Large intestine (tissue), 3 donors: ENCODE data around the gene ABCC8. TPM values are rescaled to one million over a fixed set of nuclear protein-coding genes. Genes with fewer than 3 reads are reported as not detected.

Experiments
- DNase-seq, 2 donors: peaks; one replicate each; pipeline versions ENCODE4 v3.0.0 to v3.0.0-alpha.2; 2013
- H3K27ac ChIP-seq: one replicate; pipeline ENCODE4 v1.5.1; 2013; ENCODE audit warnings: low read length
- H3K27me3 ChIP-seq: 2 replicates; pipeline ENCODE4 v1.6.1; 2013; ENCODE audit warnings: low read length; ENCODE audit not compliant: control insufficient read depth, insufficient read depth
- H3K36me3 ChIP-seq: 2 replicates; pipeline ENCODE4 v1.6.1; 2013; ENCODE audit warnings: low read length; ENCODE audit not compliant: control insufficient read depth, insufficient read depth
- H3K4me1 ChIP-seq: one replicate; pipeline ENCODE4 v1.6.1; 2013; ENCODE audit warnings: low read length; ENCODE audit not compliant: control insufficient read depth, insufficient read depth
- H3K4me3 ChIP-seq: one replicate; pipeline ENCODE4 v1.5.1; 2013; ENCODE audit warnings: low read length
- H3K9me3 ChIP-seq: one replicate; pipeline ENCODE4 v1.6.1; 2013; ENCODE audit warnings: mild to moderate bottlenecking, low read depth, low read length, moderate library complexity; ENCODE audit not compliant: control insufficient read depth
- WGBS: methylation state at CpG from one replicate; pipeline ENCODE4 v1.1.5; 2013; ENCODE audit warnings: low lambda C conversion rate; ENCODE audit not compliant: insufficient coverage; 5-methylcytosine and 5-hydroxymethylcytosine counted together
- polyA plus RNA-seq: library from polyadenylated mRNA; unstranded; fragments of 120-200 nt; gene quantifications from one replicate; pipeline ENCODE4 v1.2.1, GENCODE V29; 2013

Gene ABCC8
- polyA plus RNA-seq, 1 donor: 23.5 TPM

- Histone ChIP-seq H3K9me3 (no peaks in the 10 kb centered on the region), H3K27me3 (no peaks in the 10 kb centered on the region), H3K36me3 (no peaks in the 10 kb centered on the region), H3K4me1 (peaks cover 11% of the 10 kb centered on the region), H3K4me3 (no peak overlapping the region), H3K27ac (no peak overlapping the region)
- DNase-seq: no peak
- no CpG with 5 or more reads among the region's 7 CpGs for WGBS
These were observed 68.0 kb downstream of the ABCC8 start for GRCh38 chr11:17408641-17409040.

DNA sequence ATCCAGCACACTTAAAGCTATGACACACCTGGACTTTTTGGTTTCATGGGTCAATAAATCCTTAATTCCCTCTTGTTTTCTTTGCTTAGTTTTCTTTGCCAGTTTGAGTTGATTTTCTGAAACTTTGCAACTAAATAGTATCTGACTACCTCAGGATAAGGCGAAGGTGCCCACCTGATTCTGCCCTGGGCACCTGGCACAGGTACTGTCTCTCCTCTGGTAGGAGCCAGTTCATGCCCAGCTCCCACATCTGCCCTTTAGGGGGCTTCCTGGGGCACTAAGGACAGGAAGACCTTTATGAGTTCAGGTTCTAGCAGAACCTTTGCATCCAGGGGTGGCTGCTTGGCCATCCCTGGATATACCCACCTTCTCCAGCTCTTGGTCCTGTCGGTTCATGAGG is 68.6 kb downstream of the ABCC8 start:
- no peak overlapping the region for H3K4me3 ChIP-seq
- WGBS: no CpG with 5 or more reads among the region's 2 CpGs
- H3K36me3 ChIP-seq: no peaks in the 10 kb centered on the region
- no peaks in the 10 kb centered on the region for H3K27me3 ChIP-seq
- peaks cover 11% of the 10 kb centered on the region for H3K4me1 ChIP-seq
- no peak overlapping the region for H3K27ac ChIP-seq
- no peaks in the 10 kb centered on the region for H3K9me3 ChIP-seq
- no peak for DNase-seq

GRCh38 chr11:17407575-17407974 is 69.1 kb downstream of the ABCC8 start:
- H3K4me3 ChIP-seq: no peak overlapping the region
- H3K4me1 ChIP-seq: peaks cover 11% of the 10 kb centered on the region
- H3K27me3 ChIP-seq: no peaks in the 10 kb centered on the region
- H3K36me3 ChIP-seq: no peaks in the 10 kb centered on the region
- H3K9me3 ChIP-seq: no peaks in the 10 kb centered on the region
- H3K27ac ChIP-seq: no peak overlapping the region
- DNase-seq: no peak
- WGBS: no CpG with 5 or more reads among the region's 2 CpGs

- H3K4me1 ChIP-seq: peaks cover 11% of the 10 kb centered on the region
- H3K27ac ChIP-seq: no peak overlapping the region
- no CpG with 5 or more reads among the region's 13 CpGs for WGBS
- no peak overlapping the region for H3K4me3 ChIP-seq
- no peak for DNase-seq
- H3K27me3 ChIP-seq: no peaks in the 10 kb centered on the region
- H3K36me3 ChIP-seq: no peaks in the 10 kb centered on the region
- H3K9me3 ChIP-seq: no peaks in the 10 kb centered on the region
These were observed 69.9 kb downstream of the ABCC8 start for GRCh38 chr11:17406818-17407149.

GRCh38 chr11:17406082-17406817 is 70.4 kb downstream of the ABCC8 start:
- no peak overlapping the region for H3K4me3 ChIP-seq
- peak overlapping the region; percentile 51 for H3K27ac ChIP-seq
- H3K36me3 ChIP-seq: no peaks in the 10 kb centered on the region
- DNase-seq: no peak
- no peaks in the 10 kb centered on the region for H3K9me3 ChIP-seq
- WGBS: no CpG with 5 or more reads among the region's 8 CpGs
- H3K27me3 ChIP-seq: no peaks in the 10 kb centered on the region
- peaks cover 11% of the 10 kb centered on the region for H3K4me1 ChIP-seq

DNA sequence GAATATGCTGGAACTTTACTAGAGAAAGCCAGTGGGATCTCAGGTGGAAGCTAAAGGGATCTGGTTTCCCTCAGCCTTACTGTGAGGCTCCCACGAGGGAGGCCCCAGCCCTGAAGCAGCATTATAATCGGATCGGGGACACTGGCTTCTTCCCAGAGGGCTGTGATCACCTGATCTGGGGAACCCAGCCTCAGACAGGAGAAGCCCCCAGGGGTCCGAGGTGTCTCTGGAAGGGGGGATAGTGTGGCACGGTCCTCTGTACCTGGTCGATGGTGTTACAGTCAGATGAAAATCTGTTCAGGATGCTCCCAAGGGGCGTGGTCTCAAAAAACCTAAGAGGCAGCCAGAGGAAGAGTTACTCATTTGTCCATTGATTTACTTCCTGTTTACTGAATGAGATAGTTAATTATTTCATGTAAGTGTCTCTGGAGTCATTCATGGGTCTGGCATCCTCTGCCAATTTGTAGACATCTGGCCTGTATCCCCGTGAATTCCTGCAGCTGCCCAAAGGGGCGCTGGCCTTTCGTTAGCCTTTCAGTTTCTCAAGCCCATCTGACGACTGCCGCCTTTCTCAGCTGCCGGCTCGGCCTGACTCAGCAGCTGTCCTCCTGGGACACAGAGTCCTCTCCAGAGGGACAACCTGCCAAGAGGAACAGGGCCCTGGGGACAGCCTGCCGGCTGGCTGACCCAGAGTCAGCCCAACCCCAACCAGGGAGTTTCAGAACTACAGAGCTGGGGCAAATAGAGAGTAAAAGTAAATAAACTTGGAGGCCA is 71.2 kb downstream of the ABCC8 start:
- H3K4me1 ChIP-seq: peaks cover 11% of the 10 kb centered on the region
- no peak overlapping the region for H3K4me3 ChIP-seq
- H3K36me3 ChIP-seq: no peaks in the 10 kb centered on the region
- no peaks in the 10 kb centered on the region for H3K9me3 ChIP-seq
- peak overlapping the region; percentile 51 for H3K27ac ChIP-seq
- peak; percentile 58 to 64 for DNase-seq
- no peaks in the 10 kb centered on the region for H3K27me3 ChIP-seq
- WGBS: no CpG with 5 or more reads among the region's 15 CpGs

DNA sequence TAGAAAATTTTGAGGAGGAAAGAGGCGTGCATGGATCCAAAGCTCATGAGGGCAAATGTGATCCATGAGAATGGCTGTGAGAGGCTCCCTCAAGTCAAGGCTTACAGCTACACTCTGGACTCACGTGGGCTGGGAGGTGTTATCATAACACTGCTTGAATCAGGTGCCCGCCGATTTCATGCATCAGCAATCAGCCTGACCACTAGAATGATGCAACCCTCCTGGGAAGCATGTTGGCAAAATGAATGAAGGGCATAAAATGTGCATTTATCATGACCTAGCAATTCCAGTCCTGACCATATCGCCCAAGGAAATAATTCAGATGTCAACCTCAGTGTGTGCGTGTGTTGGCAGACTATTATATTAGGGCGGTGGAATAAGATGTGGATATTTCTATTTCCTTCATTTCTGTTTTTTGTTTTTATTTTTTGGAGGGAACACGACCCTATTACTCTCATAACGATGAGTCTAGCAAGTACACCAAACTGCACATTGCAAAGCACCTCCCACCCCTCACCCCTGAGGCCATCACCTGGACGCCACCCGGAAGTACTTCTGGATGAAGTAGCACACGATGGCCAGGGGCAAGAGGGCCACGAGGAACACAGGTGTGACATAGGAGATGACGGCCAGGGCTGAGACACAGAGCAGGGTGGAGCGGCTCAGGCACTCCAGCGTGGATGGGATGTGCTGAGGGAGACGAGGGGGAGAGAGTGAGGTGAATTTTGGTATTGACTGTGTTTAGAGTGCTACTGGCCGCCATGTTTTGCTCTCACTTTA is 72.5 kb downstream of the ABCC8 start:
- Histone ChIP-seq H3K9me3 (no peaks in the 10 kb centered on the region), H3K27me3 (no peaks in the 10 kb centered on the region), H3K4me3 (no peak overlapping the region), H3K4me1 (peaks cover 11% of the 10 kb centered on the region), H3K36me3 (no peaks in the 10 kb centered on the region), H3K27ac (no peak overlapping the region)
- peak in 1 of 2 donors; percentile 39 for DNase-seq
- WGBS: no CpG with 5 or more reads among the region's 18 CpGs

DNA sequence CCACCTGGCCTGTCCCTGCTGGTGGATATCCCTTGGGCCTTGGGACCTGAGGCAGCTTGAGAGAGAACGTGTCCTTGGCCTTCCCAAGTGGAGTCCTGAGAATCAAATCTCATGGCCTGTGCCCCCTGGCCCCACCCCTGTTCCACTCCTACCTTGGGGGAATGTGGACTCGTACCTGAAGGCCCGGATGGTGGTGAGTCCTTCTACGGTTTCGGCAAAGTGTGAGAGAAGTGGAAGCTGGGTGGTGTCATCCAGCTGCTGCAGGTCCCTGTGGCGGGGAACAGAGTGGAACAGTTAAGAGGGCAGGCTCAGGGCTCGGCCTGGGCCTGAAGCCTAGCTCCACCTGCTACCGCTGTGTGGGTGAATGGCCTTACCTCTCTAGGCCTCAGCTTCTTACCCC is 74.2 kb downstream of the ABCC8 start:
- Histone ChIP-seq H3K9me3 (no peaks in the 10 kb centered on the region), H3K4me3 (no peak overlapping the region), H3K36me3 (no peaks in the 10 kb centered on the region), H3K27ac (no peak overlapping the region), H3K27me3 (no peaks in the 10 kb centered on the region), H3K4me1 (peaks cover 11% of the 10 kb centered on the region)
- no CpG with 5 or more reads among the region's 8 CpGs for WGBS
- DNase-seq: no peak

DNA sequence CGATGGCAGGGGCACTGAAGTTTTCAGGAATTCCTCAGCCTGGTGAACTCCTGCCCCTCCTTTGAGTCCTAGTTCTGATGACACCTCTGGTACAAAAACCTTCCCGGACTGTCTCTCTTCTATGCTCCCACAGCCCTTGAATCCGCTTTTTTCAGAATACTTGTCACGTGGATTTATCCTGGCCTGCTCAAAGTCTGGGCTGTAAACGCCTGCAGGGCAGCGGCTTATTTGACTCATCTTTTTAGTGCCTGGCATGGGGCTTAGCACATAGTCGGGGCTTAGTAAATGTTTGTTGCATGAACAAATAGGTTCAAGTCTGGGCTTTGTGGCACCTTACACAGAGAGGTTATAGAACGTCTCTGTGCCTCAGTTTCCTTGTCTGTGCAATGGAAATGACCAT is 74.8 kb downstream of the ABCC8 start:
- Histone ChIP-seq H3K36me3 (no peaks in the 10 kb centered on the region), H3K4me3 (no peak overlapping the region), H3K27me3 (no peaks in the 10 kb centered on the region), H3K4me1 (peaks cover 11% of the 10 kb centered on the region), H3K27ac (no peak overlapping the region), H3K9me3 (no peaks in the 10 kb centered on the region)
- WGBS: 50% methylated on average over 2 of the region's 8 CpGs
- peak; percentile 45 to 69 for DNase-seq

GRCh38 chr11:17401316-17401715 is 75.3 kb downstream of the ABCC8 start:
- Histone ChIP-seq H3K36me3 (no peaks in the 10 kb centered on the region), H3K27ac (no peak overlapping the region), H3K27me3 (no peaks in the 10 kb centered on the region), H3K9me3 (no peaks in the 10 kb centered on the region), H3K4me3 (no peak overlapping the region), H3K4me1 (peaks cover 11% of the 10 kb centered on the region)
- no CpG with 5 or more reads among the region's 2 CpGs for WGBS
- DNase-seq: no peak
